Measurements from ENCODE around the gene ATP1B1. TPM values are rescaled to one million over a fixed set of nuclear protein-coding genes. Genes with fewer than 3 reads are reported as not detected.

The ATP1B1 gene
- total RNA-seq, 1 experiment from 2014 or later, result 44.4 TPM

DNA sequence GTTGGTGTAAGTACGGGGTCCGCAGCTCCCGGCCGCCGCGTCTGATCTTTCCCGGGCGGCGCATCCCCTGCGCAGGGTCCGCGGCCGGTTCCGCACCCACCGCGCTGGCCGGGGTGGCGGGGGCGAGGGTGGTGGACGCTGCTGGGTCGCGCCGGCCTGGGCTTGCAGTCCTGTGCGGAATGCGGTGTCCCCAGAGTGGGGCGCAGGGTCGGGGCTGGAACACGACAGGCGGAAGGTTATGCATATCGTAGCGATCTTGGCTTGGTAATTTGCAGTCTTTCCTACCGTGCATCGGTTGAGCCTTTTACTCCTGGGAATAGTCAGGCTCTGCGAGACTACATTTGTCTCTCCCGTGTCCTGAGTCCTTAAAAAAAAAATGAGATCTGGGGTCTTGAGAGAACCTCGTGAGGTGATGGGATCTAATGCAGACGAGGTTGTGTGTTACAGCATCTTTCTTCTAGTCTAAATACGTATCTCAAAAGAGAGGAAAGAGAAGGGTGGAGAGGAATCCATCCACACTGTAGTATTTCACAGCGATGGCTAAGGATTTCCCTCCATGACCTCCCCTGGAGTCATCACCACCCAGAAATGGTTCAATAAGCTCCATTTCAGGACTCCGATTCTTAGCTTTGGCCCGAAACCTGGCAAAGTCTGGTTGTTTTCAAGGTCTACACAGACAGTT, 572 bp downstream of the ATP1B1 start:
- no peaks in the 10 kb centered on the region for H3K27me3 ChIP-seq (ENCODE audit: insufficient read depth, low read length)
- H4K5ac ChIP-seq (ENCODE audit: insufficient read length, low read depth, low read length), result no peak overlapping the region
- no peak overlapping the region for H2BK12ac ChIP-seq (ENCODE audit: insufficient read length, low read depth, low read length)
- H3K79me2 ChIP-seq (ENCODE audit: insufficient read depth, low read length), result peaks cover 27% of the 10 kb centered on the region; the same call in 1 of the 2 replicates
- peaks cover 11% of the 10 kb centered on the region for H3K23me2 ChIP-seq (ENCODE audit: insufficient read length, low read depth, low read length, poor library complexity, severe bottlenecking)
- no peak overlapping the region for H2BK5ac ChIP-seq (ENCODE audit: insufficient read length, low read length)
- no peak overlapping the region for H2AK5ac ChIP-seq (ENCODE audit: insufficient read length, low read length)
- peaks cover 17% of the 10 kb centered on the region; the same call in 1 of the 2 replicates for H3K4me1 ChIP-seq (ENCODE audit: insufficient read depth, low read length)
- H3K4ac ChIP-seq (ENCODE audit: low read depth, low read length), result no peak overlapping the region
- H4K91ac ChIP-seq (ENCODE audit: insufficient read length, low read depth, low read length), result no peak overlapping the region
- no peak overlapping the region for H4K8ac ChIP-seq (replicated peaks; ENCODE audit: insufficient read length, low read depth, low read length)
- H3K4me3 Mint-ChIP-seq, result peak overlapping the region; percentile 80 to 93
- H3K27ac Mint-ChIP-seq, result peak overlapping the region; percentile 79 to 88 (median 82); a peak in 5 of 7 replicates
- no peak for DNase-seq
- no peaks in the 10 kb centered on the region for H4K20me1 ChIP-seq (ENCODE audit: control insufficient read depth, insufficient read depth, insufficient read length)
- H3T11ph ChIP-seq (ENCODE audit: low read length), result no peak overlapping the region
- no peak overlapping the region for H3K27ac ChIP-seq (ENCODE audit: insufficient read length, low read depth, low read length)
- H3K36me3 Mint-ChIP-seq (ENCODE audit: insufficient read depth in 1 of 3, low read depth in 3 of 3), result peaks cover 7 to 16% (median 11%) of the 10 kb centered on the region in 3 experiments
- no peak overlapping the region for H2BK120ac ChIP-seq (ENCODE audit: low read depth, low read length, poor library complexity, severe bottlenecking)
- no peak overlapping the region for H2BK20ac ChIP-seq (ENCODE audit: low read depth, low read length, poor library complexity, severe bottlenecking)
- H3K56ac ChIP-seq (ENCODE audit: insufficient read length, low read depth, low read length), result no peak overlapping the region
- H2AFZ ChIP-seq (ENCODE audit: low read length), result no peak overlapping the region
- H3K4me2 ChIP-seq (ENCODE audit: insufficient read depth, insufficient read length, low read length), result peak overlapping the region; percentile 98
- no peak overlapping the region for H2BK15ac ChIP-seq (ENCODE audit: low read depth, low read length)
- no CpG with 5 or more reads among the region's 41 CpGs for WGBS (ENCODE audit: extremely low coverage, insufficient read length, low lambda C conversion rate)
- H3K14ac ChIP-seq (ENCODE audit: insufficient read depth, low read length), result peak overlapping the region; percentile 91
- H3K4me1 Mint-ChIP-seq, result peaks cover 49 to 50% of the 10 kb centered on the region in 2 experiments
- peak overlapping the region; percentile 65 for H3K18ac ChIP-seq (ENCODE audit: insufficient read length, low read depth, low read length)
- no peak overlapping the region for H3K23ac ChIP-seq (ENCODE audit: insufficient read length, low read depth, low read length)
- TF ChIP-seq CTCF (conservative IDR thresholded peaks at IDR 0.05), result no peak
- peak overlapping the region; percentile 92 for H3K9ac ChIP-seq (ENCODE audit: extremely low read depth, insufficient read length, low read length)
- H3K9me3 ChIP-seq (ENCODE audit: control insufficient read depth, low read depth, low read length), result no peaks in the 10 kb centered on the region
- peaks cover 5% of the 10 kb centered on the region for H3K27me3 Mint-ChIP-seq (ENCODE audit: low read depth)
- H3K9me3 Mint-ChIP-seq, result no peaks in the 10 kb centered on the region; a peak in 1 of 5 replicates
- H3K79me1 ChIP-seq (ENCODE audit: insufficient read depth, low read depth, low read length, poor library complexity, severe bottlenecking), result no peaks in the 10 kb centered on the region

Data from H9 (cell line).